GM21390 (cell line): Measurements from ENCODE around the gene CCDC74B.
"Not testable (repeated sequence)": the region's sequence is repeated elsewhere in the genome, so short reads cannot be mapped to it uniquely, and the experiment has no call there.

Experiments
- ATAC-seq: cut with Tn5 transposase; IDR thresholded peaks from one replicate; pipeline ENCODE4 v1.9.1; 2021; ENCODE audit not compliant: unreplicated experiment

CCDC74B gene

GRCh38 chr2:130102597-130103363 is 42.1 kb downstream of the CCDC74B start:
- ATAC-seq = not testable (repeated sequence)
